Measurements from ENCODE around the gene PARD6A. TPM values are rescaled to one million over a fixed set of nuclear protein-coding genes. Genes with fewer than 3 reads are reported as not detected.

The PARD6A gene
- total RNA-seq: 4.1 and 4.8 TPM in 2 replicates
- 0.36 and 1.0 TPM in 2 replicates for polyA plus RNA-seq
- 0.71 and 2.1 TPM in 2 replicates for polyA plus RNA-seq (2012)
- polyA minus RNA-seq (ENCODE audit: low replicate concordance): not detected in 2 replicates

DNA sequence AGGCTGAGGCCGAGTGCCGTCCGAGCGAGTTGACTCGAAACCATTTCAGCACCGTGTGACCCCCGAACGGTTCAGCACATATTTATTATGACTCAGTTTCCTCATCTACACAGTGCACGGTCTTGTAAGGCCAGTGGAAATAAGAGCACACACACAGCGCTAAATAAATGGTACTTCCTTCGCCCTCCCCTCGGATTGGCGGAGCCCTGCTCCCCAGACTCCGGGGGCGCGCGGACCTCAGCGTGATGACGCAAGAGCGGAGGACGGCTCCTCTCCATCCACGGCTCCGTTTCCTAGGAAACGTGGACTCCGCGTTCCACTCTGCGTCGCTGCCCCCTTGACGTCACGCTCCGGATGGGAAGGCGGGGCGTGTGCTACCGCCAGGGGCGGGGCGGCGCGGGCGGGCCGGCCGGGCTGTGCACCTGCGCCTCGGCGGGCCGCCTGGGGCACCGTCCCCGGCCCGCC lies at the start of gene PARD6A:
TSS of gene PARD6A (plus strand) at position 397 of the 465 bp plus-strand sequence. CDS start 79 bp downstream, outside the sequence.
- TF ChIP-seq, protein P1, sequence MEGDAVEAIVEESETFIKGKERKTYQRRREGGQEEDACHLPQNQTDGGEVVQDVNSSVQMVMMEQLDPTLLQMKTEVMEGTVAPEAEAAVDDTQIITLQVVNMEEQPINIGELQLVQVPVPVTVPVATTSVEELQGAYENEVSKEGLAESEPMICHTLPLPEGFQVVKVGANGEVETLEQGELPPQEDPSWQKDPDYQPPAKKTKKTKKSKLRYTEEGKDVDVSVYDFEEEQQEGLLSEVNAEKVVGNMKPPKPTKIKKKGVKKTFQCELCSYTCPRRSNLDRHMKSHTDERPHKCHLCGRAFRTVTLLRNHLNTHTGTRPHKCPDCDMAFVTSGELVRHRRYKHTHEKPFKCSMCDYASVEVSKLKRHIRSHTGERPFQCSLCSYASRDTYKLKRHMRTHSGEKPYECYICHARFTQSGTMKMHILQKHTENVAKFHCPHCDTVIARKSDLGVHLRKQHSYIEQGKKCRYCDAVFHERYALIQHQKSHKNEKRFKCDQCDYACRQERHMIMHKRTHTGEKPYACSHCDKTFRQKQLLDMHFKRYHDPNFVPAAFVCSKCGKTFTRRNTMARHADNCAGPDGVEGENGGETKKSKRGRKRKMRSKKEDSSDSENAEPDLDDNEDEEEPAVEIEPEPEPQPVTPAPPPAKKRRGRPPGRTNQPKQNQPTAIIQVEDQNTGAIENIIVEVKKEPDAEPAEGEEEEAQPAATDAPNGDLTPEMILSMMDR (conservative IDR thresholded peaks at IDR 0.05 in 1 of 2, IDR thresholded peaks at IDR 0.05 in 1 of 2; ENCODE audit: low read depth in 1 of 2, low read length in 2 of 2): no peak
- TF ChIP-seq EZH2 (IDR thresholded peaks at IDR 0.05; ENCODE audit: low read length, missing control alignments): no peak
- peak; percentile 96 to 97 for DNase-seq (ENCODE audit: low read depth in 2 of 2)
- H3K4me2 ChIP-seq (ENCODE audit: extremely low read depth, insufficient read depth, low read length): peak within 1 kb of the TSS; percentile 100
- peak within 1 kb of the TSS; percentile 92 for H2AFZ ChIP-seq (ENCODE audit: low read length)
- peak within 1 kb of the TSS; percentile 88 to 97 (median 93) for H3K4me3 ChIP-seq (replicated peaks in 1 of 4; ENCODE audit: control extremely low read depth in 1 of 4, insufficient read depth in 1 of 4, low read depth in 3 of 4, low read length in 4 of 4)
- H3K27me3 ChIP-seq (ENCODE audit: control insufficient read depth, insufficient read depth, low read length): no peaks in the 10 kb centered on the region
- H3K27ac ChIP-seq (ENCODE audit: insufficient read depth, low read length): peak within 1 kb of the TSS; percentile 100
- H4K20me1 ChIP-seq (ENCODE audit: control insufficient read depth, extremely low read depth, insufficient read depth, low read length): peaks cover 2% of the 10 kb centered on the region
- peaks cover 6% of the 10 kb centered on the region for H3K36me3 ChIP-seq (ENCODE audit: control insufficient read depth, insufficient read depth, low read length)
- H3K9ac ChIP-seq (ENCODE audit: insufficient read depth, low read length): peak within 1 kb of the TSS; percentile 88
- H3K79me2 ChIP-seq (ENCODE audit: control insufficient read depth, insufficient read depth, low read length): no peaks in the 10 kb centered on the region
- no peaks in the 10 kb centered on the region for H3K9me3 ChIP-seq (ENCODE audit: control insufficient read depth, insufficient read depth, low read depth, low read length)
- H3K4me1 ChIP-seq (ENCODE audit: control insufficient read depth, extremely low read depth, insufficient read depth, low read length): peaks cover 6% of the 10 kb centered on the region

- Histone ChIP-seq H3K27ac (ENCODE audit: insufficient read depth, low read length) (no peak overlapping the region), H3K36me3 (ENCODE audit: control insufficient read depth, insufficient read depth, low read length) (peaks cover 10% of the 10 kb centered on the region), H3K4me2 (ENCODE audit: extremely low read depth, insufficient read depth, low read length) (no peak overlapping the region), H2AFZ (ENCODE audit: low read length) (no peak overlapping the region), H3K27me3 (ENCODE audit: control insufficient read depth, insufficient read depth, low read length) (no peaks in the 10 kb centered on the region), H3K4me3 (replicated peaks in 1 of 4; ENCODE audit: control extremely low read depth in 1 of 4, insufficient read depth in 1 of 4, low read depth in 3 of 4, low read length in 4 of 4) (no peak overlapping the region), H3K4me1 (ENCODE audit: control insufficient read depth, extremely low read depth, insufficient read depth, low read length) (no peaks in the 10 kb centered on the region), H3K9ac (ENCODE audit: insufficient read depth, low read length) (no peak overlapping the region), H4K20me1 (ENCODE audit: control insufficient read depth, extremely low read depth, insufficient read depth, low read length) (no peaks in the 10 kb centered on the region), H3K9me3 (ENCODE audit: control insufficient read depth, insufficient read depth, low read depth, low read length) (no peaks in the 10 kb centered on the region), H3K79me2 (ENCODE audit: control insufficient read depth, insufficient read depth, low read length) (peaks cover 2% of the 10 kb centered on the region)
- no peak for TF ChIP-seq EZH2 (IDR thresholded peaks at IDR 0.05; ENCODE audit: low read length, missing control alignments)
- TF ChIP-seq, protein P1 (conservative IDR thresholded peaks at IDR 0.05 in 1 of 2, IDR thresholded peaks at IDR 0.05 in 1 of 2; ENCODE audit: low read depth in 1 of 2, low read length in 2 of 2): no peak
- no peak for DNase-seq (ENCODE audit: low read depth in 2 of 2)
These were observed 47.0 kb upstream of the PARD6A start for GRCh38 chr16:67613808-67614207.

DNA sequence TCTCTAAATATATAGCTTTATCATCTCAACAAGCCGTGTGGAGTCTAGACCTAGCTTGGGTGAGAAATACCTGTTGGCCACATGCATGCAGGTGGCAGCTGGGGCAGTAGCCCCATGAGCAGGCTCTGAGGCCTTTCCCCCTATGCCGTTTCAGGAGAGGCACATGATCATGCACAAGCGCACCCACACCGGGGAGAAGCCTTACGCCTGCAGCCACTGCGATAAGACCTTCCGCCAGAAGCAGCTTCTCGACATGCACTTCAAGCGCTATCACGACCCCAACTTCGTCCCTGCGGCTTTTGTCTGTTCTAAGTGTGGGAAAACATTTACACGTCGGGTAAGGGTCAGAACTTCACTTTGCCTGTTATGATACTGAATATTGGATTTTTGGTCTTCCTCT lies 32.5 kb upstream of the PARD6A start:
- no peak overlapping the region for H3K9ac ChIP-seq (ENCODE audit: insufficient read depth, low read length)
- TF ChIP-seq, protein P1 (conservative IDR thresholded peaks at IDR 0.05 in 1 of 2, IDR thresholded peaks at IDR 0.05 in 1 of 2; ENCODE audit: low read depth in 1 of 2, low read length in 2 of 2): no peak
- TF ChIP-seq EZH2 (IDR thresholded peaks at IDR 0.05; ENCODE audit: low read length, missing control alignments): no peak
- H3K36me3 ChIP-seq (ENCODE audit: control insufficient read depth, insufficient read depth, low read length): peaks cover 9% of the 10 kb centered on the region
- H3K27me3 ChIP-seq (ENCODE audit: control insufficient read depth, insufficient read depth, low read length): no peaks in the 10 kb centered on the region
- no peaks in the 10 kb centered on the region for H3K9me3 ChIP-seq (ENCODE audit: control insufficient read depth, insufficient read depth, low read depth, low read length)
- no peaks in the 10 kb centered on the region for H3K79me2 ChIP-seq (ENCODE audit: control insufficient read depth, insufficient read depth, low read length)
- H3K4me3 ChIP-seq (replicated peaks in 1 of 4; ENCODE audit: control extremely low read depth in 1 of 4, insufficient read depth in 1 of 4, low read depth in 3 of 4, low read length in 4 of 4): no peak overlapping the region
- no peak overlapping the region for H3K4me2 ChIP-seq (ENCODE audit: extremely low read depth, insufficient read depth, low read length)
- no peaks in the 10 kb centered on the region for H3K4me1 ChIP-seq (ENCODE audit: control insufficient read depth, extremely low read depth, insufficient read depth, low read length)
- no peaks in the 10 kb centered on the region for H4K20me1 ChIP-seq (ENCODE audit: control insufficient read depth, extremely low read depth, insufficient read depth, low read length)
- no peak for DNase-seq (ENCODE audit: low read depth in 2 of 2)
- H3K27ac ChIP-seq (ENCODE audit: insufficient read depth, low read length): no peak overlapping the region
- no peak overlapping the region for H2AFZ ChIP-seq (ENCODE audit: low read length)

Measured in fibroblast of lung (primary cell).